Measurements from ENCODE around the gene C2orf92. TPM values are rescaled to one million over a fixed set of nuclear protein-coding genes. Genes with fewer than 3 reads are reported as not detected.

Gene C2orf92
- total RNA-seq, 2 donors from 2014 or later: 4.6 to 5.0 TPM

- Histone ChIP-seq H3K27ac (no peak overlapping the region), H3K36me3 (no peaks in the 10 kb centered on the region), H3K4me1 (no peaks in the 10 kb centered on the region), H3K9me3 (no peaks in the 10 kb centered on the region), H3K9ac (ENCODE audit: low read depth in 2 of 2, low read length in 2 of 2) (no peak overlapping the region), H3K4me3 (no peak overlapping the region), H3K27me3 (no peaks in the 10 kb centered on the region)
- intact Hi-C loops (cut with DNase I): no loop called here
- no peak for TF ChIP-seq CTCF (IDR thresholded peaks at IDR 0.05)
- DNase-seq: no peak
Observed at GRCh38 chr2:97723156-97724072, 53.9 kb downstream of the C2orf92 start.

- no peaks in the 10 kb centered on the region for H3K4me1 ChIP-seq
- H3K4me3 ChIP-seq: no peak overlapping the region
- no peaks in the 10 kb centered on the region for H3K9me3 ChIP-seq
- H3K9ac ChIP-seq (ENCODE audit: low read depth in 2 of 2, low read length in 2 of 2): no peak overlapping the region
- DNase-seq: no peak
- no peak overlapping the region for H3K27ac ChIP-seq
- H3K27me3 ChIP-seq: no peaks in the 10 kb centered on the region
- intact Hi-C loops (cut with DNase I): no loop called here
- TF ChIP-seq CTCF (IDR thresholded peaks at IDR 0.05): no peak
- no peaks in the 10 kb centered on the region for H3K36me3 ChIP-seq
Observed at GRCh38 chr2:97724073-97724410, 54.5 kb downstream of the C2orf92 start.

GRCh38 chr2:97724501-97724900 lies 55.0 kb downstream of the C2orf92 start:
- H3K9me3 ChIP-seq: no peaks in the 10 kb centered on the region
- H3K36me3 ChIP-seq: no peaks in the 10 kb centered on the region
- no peak overlapping the region for H3K9ac ChIP-seq (ENCODE audit: low read depth in 2 of 2, low read length in 2 of 2)
- no peak overlapping the region for H3K4me3 ChIP-seq
- DNase-seq: no peak
- H3K27ac ChIP-seq: no peak overlapping the region
- intact Hi-C loops (cut with DNase I): no loop called here
- no peaks in the 10 kb centered on the region for H3K27me3 ChIP-seq
- H3K4me1 ChIP-seq: no peaks in the 10 kb centered on the region
- TF ChIP-seq CTCF (IDR thresholded peaks at IDR 0.05): no peak

- DNase-seq: no peak
- no peak overlapping the region for H3K9ac ChIP-seq (ENCODE audit: low read depth in 2 of 2, low read length in 2 of 2)
- intact Hi-C loops (cut with DNase I): no loop called here
- TF ChIP-seq CTCF (IDR thresholded peaks at IDR 0.05): no peak
- no peak overlapping the region for H3K4me3 ChIP-seq
- H3K36me3 ChIP-seq: no peaks in the 10 kb centered on the region
- no peak overlapping the region for H3K27ac ChIP-seq
- H3K4me1 ChIP-seq: no peaks in the 10 kb centered on the region
- H3K9me3 ChIP-seq: no peaks in the 10 kb centered on the region
- H3K27me3 ChIP-seq: no peaks in the 10 kb centered on the region
Observed at GRCh38 chr2:97724946-97725688, 55.6 kb downstream of the C2orf92 start.

GRCh38 chr2:97726261-97727064 lies 57.0 kb downstream of the C2orf92 start:
- no peak for TF ChIP-seq CTCF (IDR thresholded peaks at IDR 0.05)
- H3K4me3 ChIP-seq: no peak overlapping the region
- no peaks in the 10 kb centered on the region for H3K9me3 ChIP-seq
- DNase-seq: no peak
- H3K4me1 ChIP-seq: no peaks in the 10 kb centered on the region
- H3K36me3 ChIP-seq: no peaks in the 10 kb centered on the region
- no peak overlapping the region for H3K9ac ChIP-seq (ENCODE audit: low read depth in 2 of 2, low read length in 2 of 2)
- no peaks in the 10 kb centered on the region for H3K27me3 ChIP-seq
- no peak overlapping the region for H3K27ac ChIP-seq
- intact Hi-C loops (cut with DNase I): no loop called here

Data from colonic mucosa (tissue), 4 donors.